ENCODE data around the gene ZW10. TPM values are rescaled to one million over a fixed set of nuclear protein-coding genes. Genes with fewer than 3 reads are reported as not detected.

The ZW10 gene
- total RNA-seq, 4 donors from 2014 or later = 5.6 to 11.9 (median 8.6) TPM

- in situ Hi-C loops (cut with MboI; ENCODE audit: low pct_ligation_motif_present in 1 of 4, low pct_unique_long_range_greater_than_20kb in 1 of 4, low sequenced_read_pairs in 3 of 4) = no loop called here
- Histone ChIP-seq H3K27me3 (no peaks in the 10 kb centered on the region), H3K4me1 (peaks cover 0 to 8% (median 3%) of the 10 kb centered on the region in 4 donors), H3K36me3 (no peaks in the 10 kb centered on the region), H3K27ac (no peak overlapping the region), H3K9me3 (no peaks in the 10 kb centered on the region), H3K4me3 (no peak overlapping the region)
- no peak for TF ChIP-seq EP300 (IDR thresholded peaks at IDR 0.05; ENCODE audit: low read depth)
- no peak for TF ChIP-seq POLR2AphosphoS5 (IDR thresholded peaks at IDR 0.05)
- no peak for TF ChIP-seq POLR2A (IDR thresholded peaks at IDR 0.05)
- TF ChIP-seq CTCF (IDR thresholded peaks at IDR 0.05) = no peak
- 67 to 97% methylated on average over 3 to 4 of the region's 4 CpGs for WGBS, 2 donors (ENCODE audit: low coverage in 1 of 2)
- DNase-seq = no peak
- intact Hi-C loops (cut with DNase I; ENCODE audit: low total_unique reads) = no loop called here
Observed at GRCh38 chr11:113695207-113695606, 78.3 kb downstream of the ZW10 start.

- H3K4me3 ChIP-seq = no peak overlapping the region
- intact Hi-C loops (cut with DNase I; ENCODE audit: low total_unique reads) = no loop called here
- no peak overlapping the region for H3K27ac ChIP-seq
- peaks cover 0 to 10% (median 4%) of the 10 kb centered on the region in 4 donors for H3K4me1 ChIP-seq
- no peaks in the 10 kb centered on the region for H3K36me3 ChIP-seq
- in situ Hi-C loops (cut with MboI; ENCODE audit: low pct_ligation_motif_present in 1 of 4, low pct_unique_long_range_greater_than_20kb in 1 of 4, low sequenced_read_pairs in 3 of 4) = no loop called here
- TF ChIP-seq EP300 (IDR thresholded peaks at IDR 0.05; ENCODE audit: low read depth) (no peak), POLR2A (IDR thresholded peaks at IDR 0.05) (no peak), POLR2AphosphoS5 (IDR thresholded peaks at IDR 0.05) (no peak), CTCF (IDR thresholded peaks at IDR 0.05) (no peak)
- no peak for DNase-seq
- WGBS, 2 donors (ENCODE audit: low coverage in 1 of 2) = 86 to 94% methylated on average over 1 to 12 of the region's 12 CpGs
- H3K9me3 ChIP-seq = no peaks in the 10 kb centered on the region
- H3K27me3 ChIP-seq = no peaks in the 10 kb centered on the region
Observed at GRCh38 chr11:113694390-113694789, 79.1 kb downstream of the ZW10 start.

- H3K9me3 ChIP-seq = no peaks in the 10 kb centered on the region
- no peak overlapping the region for H3K4me3 ChIP-seq
- no peak overlapping the region for H3K27ac ChIP-seq
- no peaks in the 10 kb centered on the region for H3K27me3 ChIP-seq
- peaks cover 0 to 10% (median 4%) of the 10 kb centered on the region in 4 donors for H3K4me1 ChIP-seq
- TF ChIP-seq POLR2A (IDR thresholded peaks at IDR 0.05) (no peak), EP300 (IDR thresholded peaks at IDR 0.05; ENCODE audit: low read depth) (no peak), CTCF (IDR thresholded peaks at IDR 0.05) (no peak), POLR2AphosphoS5 (IDR thresholded peaks at IDR 0.05) (no peak)
- no peak for DNase-seq
- WGBS, 2 donors (ENCODE audit: low coverage in 1 of 2) = 90% methylated on average over 13 of the region's 13 CpGs; no CpG with 5 or more reads in 1 of the 2 donors
- H3K36me3 ChIP-seq = no peaks in the 10 kb centered on the region
- intact Hi-C loops (cut with DNase I; ENCODE audit: low total_unique reads) = no loop called here
- in situ Hi-C loops (cut with MboI; ENCODE audit: low pct_ligation_motif_present in 1 of 4, low pct_unique_long_range_greater_than_20kb in 1 of 4, low sequenced_read_pairs in 3 of 4) = no loop called here
Observed at GRCh38 chr11:113693030-113693429, 80.5 kb downstream of the ZW10 start.

- H3K27me3 ChIP-seq = no peaks in the 10 kb centered on the region
- intact Hi-C loops (cut with DNase I; ENCODE audit: low total_unique reads) (no loop called here), in situ Hi-C loops (cut with MboI; ENCODE audit: low pct_ligation_motif_present in 1 of 4, low pct_unique_long_range_greater_than_20kb in 1 of 4, low sequenced_read_pairs in 3 of 4) (no loop called here)
- H3K27ac ChIP-seq = peak overlapping the region in 2 of 4 donors; percentile 1 to 23
- H3K4me1 ChIP-seq = peaks cover 0 to 10% (median 4%) of the 10 kb centered on the region in 4 donors
- H3K4me3 ChIP-seq = no peak overlapping the region
- TF ChIP-seq POLR2AphosphoS5 (IDR thresholded peaks at IDR 0.05) (no peak), EP300 (IDR thresholded peaks at IDR 0.05; ENCODE audit: low read depth) (no peak), POLR2A (IDR thresholded peaks at IDR 0.05) (no peak), CTCF (IDR thresholded peaks at IDR 0.05) (peak in 1 of 5 experiments; percentile 22)
- no peaks in the 10 kb centered on the region for H3K36me3 ChIP-seq
- 64 to 90% methylated on average over 5 to 15 of the region's 15 CpGs for WGBS, 2 donors (ENCODE audit: low coverage in 1 of 2)
- peak; percentile 80 for DNase-seq
- H3K9me3 ChIP-seq = no peaks in the 10 kb centered on the region
Observed at GRCh38 chr11:113690619-113691569, 82.6 kb downstream of the ZW10 start.

Data from transverse colon (tissue), 4 donors.